NT2/D1 (cell line): Measurements from ENCODE around the gene MATN1.

ENCODE experiments used
- DNase-seq: peaks from one replicate; pipeline ENCODE4 v3.0.0-alpha.2; 2011; ENCODE audit warnings: low read depth, low spot score
- H3K27me3 ChIP-seq: 2 replicates; pipeline ENCODE4 v1.6.0; 2011; ENCODE audit warnings: mild to moderate bottlenecking; ENCODE audit not compliant: insufficient read length, insufficient read depth
- H3K36me3 ChIP-seq: 2 replicates; pipeline ENCODE4 v1.6.1; 2011; ENCODE audit warnings: mild to moderate bottlenecking, low read length, mixed read lengths; ENCODE audit not compliant: insufficient read depth, insufficient read length
- H3K4me1 ChIP-seq: 2 replicates; pipeline ENCODE4 v1.5.1; 2011; ENCODE audit not compliant: insufficient read depth, insufficient read length
- H3K4me3 ChIP-seq: 2 replicates; pipeline ENCODE4 v1.5.1; 2011; ENCODE audit warnings: low read depth; ENCODE audit not compliant: insufficient read length
- H3K9ac ChIP-seq: 2 replicates; pipeline ENCODE4 v1.6.0; 2011; ENCODE audit warnings: low read depth; ENCODE audit not compliant: insufficient read length
- H3K9me3 ChIP-seq: 2 replicates; pipeline ENCODE4 v1.5.1; 2011; ENCODE audit warnings: mild to moderate bottlenecking, low read length; ENCODE audit not compliant: insufficient read depth
- SUZ12 ChIP-seq: IDR thresholded peaks from 2 replicates; pipeline ENCODE4 v1.6.1; 2011; ENCODE audit not compliant: insufficient read length, insufficient read depth; ENCODE audit errors: extremely low read depth
- YY1 ChIP-seq: IDR thresholded peaks from 2 replicates; pipeline ENCODE4 v1.6.1; 2011; ENCODE audit not compliant: insufficient read length, insufficient read depth
- ZNF274 ChIP-seq: IDR thresholded peaks from 2 replicates; pipeline ENCODE4 v1.6.1; 2011; ENCODE audit warnings: mild to moderate bottlenecking, low read depth, low read length

MATN1 gene

DNA sequence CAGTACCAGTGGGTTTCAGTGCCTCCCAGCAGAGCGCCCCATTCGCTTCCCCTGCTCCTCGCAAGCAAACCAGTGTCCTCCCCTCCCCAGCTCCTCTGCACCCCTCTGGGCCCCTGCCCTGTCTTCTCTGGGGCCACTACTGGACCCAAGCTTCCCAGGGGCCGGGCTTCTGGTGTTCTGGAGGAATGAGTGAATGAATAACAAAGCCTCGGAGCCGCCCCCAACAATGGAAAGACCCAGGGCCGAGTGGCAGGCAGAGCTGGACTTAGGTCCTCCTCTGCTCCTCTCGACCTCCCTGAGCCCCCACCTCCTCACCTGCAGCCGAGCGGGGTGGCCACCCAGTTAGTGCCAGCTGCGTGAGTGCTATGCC, 37.6 kb downstream of the MATN1 start:
- peak overlapping the region; percentile 74 for H3K9ac ChIP-seq
- peaks cover 2% of the 10 kb centered on the region; the same call in 1 of the 2 replicates for H3K9me3 ChIP-seq
- H3K27me3 ChIP-seq: peaks cover 23% of the 10 kb centered on the region
- peaks cover 30% of the 10 kb centered on the region for H3K4me1 ChIP-seq
- peak; percentile 32 for DNase-seq
- TF ChIP-seq SUZ12 (no peak), YY1 (no peak), ZNF274 (no peak)
- H3K36me3 ChIP-seq: no peaks in the 10 kb centered on the region
- H3K4me3 ChIP-seq: peak overlapping the region; percentile 41

DNA sequence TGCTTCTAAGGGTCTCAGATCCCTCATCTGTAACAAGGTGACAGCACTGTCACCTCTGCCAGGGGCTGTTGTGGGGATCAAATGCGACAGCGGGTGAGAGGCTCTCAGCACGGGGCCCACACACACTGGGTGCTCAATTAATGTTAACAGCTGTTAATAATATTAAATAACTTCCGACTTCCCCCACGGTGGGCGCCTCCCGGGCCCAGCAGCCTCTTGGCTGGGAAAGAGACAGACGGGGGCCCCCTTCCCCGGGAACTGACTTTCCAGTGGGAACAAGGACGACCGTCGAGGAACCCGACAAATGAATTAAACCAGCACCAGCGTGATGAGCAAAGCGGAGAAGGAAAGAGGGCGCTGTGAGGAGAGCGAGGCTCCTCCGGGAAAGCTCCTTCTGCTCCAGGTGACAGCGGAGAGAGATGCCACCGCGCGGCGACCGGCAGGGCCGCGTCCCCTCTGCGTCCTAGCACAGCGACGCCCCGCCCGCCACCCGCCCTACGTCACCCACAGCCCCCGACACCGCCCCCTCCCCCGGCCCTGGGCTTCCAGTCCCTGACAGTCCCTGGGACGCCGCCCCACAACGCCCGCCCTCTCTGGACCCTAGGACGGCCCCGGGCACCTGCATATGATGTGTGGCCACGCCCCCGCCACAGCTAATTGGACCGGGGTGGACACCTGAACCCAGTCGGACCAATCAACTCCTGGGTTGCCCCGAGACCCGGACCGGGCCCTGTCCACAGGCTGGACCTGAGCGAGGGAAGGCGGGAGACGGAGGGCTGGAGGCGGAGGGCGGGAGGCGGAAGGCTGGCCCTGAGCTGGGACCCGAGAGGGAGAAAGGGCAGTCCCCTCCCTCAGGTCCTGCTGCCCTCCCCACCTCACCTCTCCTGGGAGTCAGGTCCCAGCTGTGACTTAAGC, 38.2 kb downstream of the MATN1 start:
- Histone ChIP-seq H3K4me1 (peaks cover 25% of the 10 kb centered on the region), H3K36me3 (no peaks in the 10 kb centered on the region), H3K4me3 (peak overlapping the region; percentile 41), H3K9ac (peak overlapping the region; percentile 74), H3K27me3 (peaks cover 23% of the 10 kb centered on the region), H3K9me3 (peaks cover 9% of the 10 kb centered on the region; the same call in 1 of the 2 replicates)
- peak; percentile 94 for DNase-seq
- TF ChIP-seq SUZ12: no peak
- no peak for TF ChIP-seq ZNF274
- no peak for TF ChIP-seq YY1

DNA sequence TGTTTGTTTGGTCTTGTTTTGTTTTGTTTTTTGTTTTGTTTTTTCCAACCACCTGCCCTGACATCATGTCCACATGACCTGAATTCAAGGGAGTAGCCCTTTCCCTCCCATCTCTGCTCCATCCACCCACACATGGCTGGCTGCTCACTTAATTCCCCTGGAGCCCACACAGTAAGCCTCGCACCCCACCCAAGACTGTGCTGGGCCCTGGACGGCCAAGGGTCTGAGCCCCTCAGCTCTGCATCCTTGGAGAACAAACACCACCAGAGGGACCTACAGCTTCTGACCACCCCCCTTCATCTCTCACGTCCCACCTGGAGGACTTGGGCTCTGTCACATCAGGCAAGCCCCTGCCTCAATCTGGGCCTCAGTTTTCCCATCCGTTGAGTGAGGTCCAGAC, 39.1 kb downstream of the MATN1 start:
- no peak for TF ChIP-seq ZNF274
- no peak for TF ChIP-seq YY1
- no peak for TF ChIP-seq SUZ12
- DNase-seq: no peak
- H3K36me3 ChIP-seq: no peaks in the 10 kb centered on the region
- H3K4me1 ChIP-seq: peaks cover 19% of the 10 kb centered on the region
- no peak overlapping the region for H3K9ac ChIP-seq
- H3K4me3 ChIP-seq: no peak overlapping the region
- peaks cover 17% of the 10 kb centered on the region; the same call in 1 of the 2 replicates for H3K9me3 ChIP-seq
- peaks cover 23% of the 10 kb centered on the region for H3K27me3 ChIP-seq

DNA sequence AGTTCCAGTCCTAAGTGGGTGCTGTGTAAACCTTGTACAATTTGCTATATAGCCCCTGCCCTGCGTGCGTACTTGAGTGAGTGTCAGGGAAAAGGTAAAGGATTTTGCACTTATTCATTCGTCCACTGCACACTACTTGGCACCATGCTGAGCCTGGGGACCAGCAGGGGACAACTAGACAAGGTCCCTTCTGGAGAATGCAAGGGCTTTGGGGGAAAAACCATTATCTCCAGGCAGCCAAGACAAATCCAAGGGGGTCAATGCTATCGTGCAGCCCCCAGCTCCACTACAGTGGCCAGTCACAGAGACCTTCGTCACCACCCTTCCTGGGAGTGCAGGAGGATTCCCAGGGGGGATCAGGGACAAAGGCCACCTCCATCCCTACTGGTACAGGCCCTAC, 39.7 kb downstream of the MATN1 start:
- H3K4me1 ChIP-seq: peaks cover 14% of the 10 kb centered on the region
- H3K9me3 ChIP-seq: peaks cover 23% of the 10 kb centered on the region; the same call in 1 of the 2 replicates
- no peak overlapping the region for H3K4me3 ChIP-seq
- H3K27me3 ChIP-seq: peaks cover 23% of the 10 kb centered on the region
- no peak for DNase-seq
- H3K36me3 ChIP-seq: no peaks in the 10 kb centered on the region
- TF ChIP-seq YY1: no peak
- TF ChIP-seq SUZ12: no peak
- TF ChIP-seq ZNF274: no peak
- no peak overlapping the region for H3K9ac ChIP-seq

DNA sequence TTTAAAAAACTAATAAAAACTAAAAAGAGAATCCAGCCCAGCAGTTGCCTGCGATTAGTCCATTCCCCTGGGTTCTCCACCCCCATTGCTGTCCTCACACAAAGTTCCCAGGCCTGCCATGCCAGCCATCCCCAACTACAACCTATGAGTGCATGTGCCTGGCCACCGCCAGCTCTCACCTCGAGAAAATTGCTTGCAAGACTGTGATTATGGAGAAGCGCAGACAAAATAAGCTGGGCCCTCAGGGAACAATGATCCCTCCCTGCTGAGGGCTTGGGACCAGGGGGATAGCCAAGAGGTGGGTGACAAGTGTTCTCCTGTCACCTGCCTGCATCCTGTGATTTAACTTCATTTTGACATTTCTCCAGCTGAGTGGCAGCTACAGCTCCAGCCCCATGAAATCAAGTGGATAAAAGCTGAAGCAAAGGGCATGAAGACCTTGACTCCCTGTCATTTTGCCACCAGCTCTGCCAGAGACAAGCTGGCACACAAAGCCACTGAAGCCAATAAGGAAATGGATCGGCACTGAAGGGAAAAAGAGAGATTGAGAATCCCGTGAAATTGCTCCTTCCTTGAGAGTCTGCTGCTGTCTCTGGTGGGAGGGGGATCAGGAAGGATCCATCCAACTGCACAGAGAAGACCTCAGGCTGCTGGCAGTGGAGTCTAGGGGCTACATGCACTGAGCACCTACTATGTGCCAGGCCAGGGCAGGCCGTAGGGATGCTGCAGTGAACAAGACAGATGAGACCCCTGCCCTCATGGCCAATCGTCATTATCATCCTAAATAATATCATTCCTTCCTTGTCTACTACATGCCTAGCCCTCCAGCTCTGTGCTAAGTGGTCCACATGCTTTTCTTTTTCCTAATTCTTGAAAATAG, 40.7 kb downstream of the MATN1 start:
- Histone ChIP-seq H3K9ac (no peak overlapping the region), H3K9me3 (peaks cover 24% of the 10 kb centered on the region; the same call in 1 of the 2 replicates), H3K4me3 (no peak overlapping the region), H3K4me1 (peaks cover 14% of the 10 kb centered on the region), H3K36me3 (no peaks in the 10 kb centered on the region), H3K27me3 (peaks cover 23% of the 10 kb centered on the region)
- no peak for DNase-seq
- TF ChIP-seq SUZ12: no peak
- TF ChIP-seq ZNF274: no peak
- TF ChIP-seq YY1: no peak

DNA sequence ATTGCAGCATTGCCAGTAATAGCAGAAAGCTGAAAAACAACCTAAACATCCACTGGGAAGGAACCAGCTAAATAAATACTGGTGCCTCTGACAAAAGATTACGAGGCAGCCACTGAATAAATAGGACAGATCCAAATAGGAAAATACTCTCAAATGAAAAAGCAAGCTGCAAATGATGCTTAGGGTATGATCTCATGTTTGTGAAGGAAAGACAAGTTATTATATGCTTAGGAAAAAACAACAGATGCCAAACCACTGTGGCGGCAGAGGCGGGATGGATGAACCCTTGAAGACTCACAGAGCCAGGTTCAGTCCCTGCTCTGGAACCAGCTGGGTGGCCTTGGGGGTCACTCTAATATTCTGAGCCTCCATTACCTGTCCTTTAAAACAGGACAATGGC, 41.6 kb downstream of the MATN1 start:
- peaks cover 7% of the 10 kb centered on the region for H3K4me1 ChIP-seq
- H3K9me3 ChIP-seq: peaks cover 24% of the 10 kb centered on the region; the same call in 1 of the 2 replicates
- no peak overlapping the region for H3K4me3 ChIP-seq
- H3K27me3 ChIP-seq: peaks cover 23% of the 10 kb centered on the region
- TF ChIP-seq SUZ12 (no peak), YY1 (no peak), ZNF274 (no peak)
- H3K36me3 ChIP-seq: no peaks in the 10 kb centered on the region
- DNase-seq: no peak
- no peak overlapping the region for H3K9ac ChIP-seq

DNA sequence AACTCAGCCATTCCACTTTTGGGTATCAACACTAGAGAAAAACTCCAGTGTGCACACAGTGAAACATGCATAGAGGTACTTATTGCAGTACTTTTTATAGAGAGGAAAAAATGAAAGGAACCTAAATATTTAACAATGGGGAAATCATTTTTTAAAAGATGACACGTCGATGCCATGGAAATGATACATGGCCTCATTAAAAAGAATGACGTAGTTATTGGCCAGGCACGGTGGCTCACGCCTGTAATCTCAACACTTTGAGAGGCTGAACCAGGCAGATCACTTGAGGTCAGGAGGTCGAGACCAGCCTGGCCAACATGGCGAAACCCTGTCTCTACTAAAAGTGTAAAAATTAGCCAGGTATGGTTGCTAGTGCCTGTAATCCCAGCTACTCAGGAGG, 42.5 kb downstream of the MATN1 start:
- H3K36me3 ChIP-seq: no peaks in the 10 kb centered on the region
- no peak overlapping the region for H3K4me3 ChIP-seq
- H3K27me3 ChIP-seq: peaks cover 23% of the 10 kb centered on the region
- no peak overlapping the region for H3K9ac ChIP-seq
- peaks cover 31% of the 10 kb centered on the region for H3K9me3 ChIP-seq
- no peak for DNase-seq
- H3K4me1 ChIP-seq: peaks cover 3% of the 10 kb centered on the region
- TF ChIP-seq ZNF274 (no peak), SUZ12 (no peak), YY1 (no peak)
